ENCODE results near the gene CMPK2.

Gene CMPK2

GRCh38 chr2:6810961-6811360 lies 54.7 kb downstream of the CMPK2 start:
- TF ChIP-seq POLR2AphosphoS5 (IDR thresholded peaks at IDR 0.05; ENCODE audit: low read depth, low read length) (no peak), FOXP2 (optimal IDR thresholded peaks at IDR 0.05; ENCODE audit: borderline replicate concordance, extremely low read depth, extremely low read length, insufficient read depth) (no peak), REST (IDR thresholded peaks at IDR 0.05; ENCODE audit: insufficient read depth in 1 of 2, low read depth in 2 of 2, low read length in 2 of 2) (no peak), SIN3A (IDR thresholded peaks at IDR 0.05; ENCODE audit: borderline replicate concordance, insufficient read depth, low read length) (no peak), TAF1 (IDR thresholded peaks at IDR 0.05; ENCODE audit: borderline replicate concordance, insufficient read depth, low read length) (no peak)

- no peak for TF ChIP-seq SIN3A (IDR thresholded peaks at IDR 0.05; ENCODE audit: borderline replicate concordance, insufficient read depth, low read length)
- TF ChIP-seq FOXP2 (optimal IDR thresholded peaks at IDR 0.05; ENCODE audit: borderline replicate concordance, extremely low read depth, extremely low read length, insufficient read depth), result no peak
- no peak for TF ChIP-seq REST (IDR thresholded peaks at IDR 0.05; ENCODE audit: insufficient read depth in 1 of 2, low read depth in 2 of 2, low read length in 2 of 2)
- no peak for TF ChIP-seq POLR2AphosphoS5 (IDR thresholded peaks at IDR 0.05; ENCODE audit: low read depth, low read length)
- TF ChIP-seq TAF1 (IDR thresholded peaks at IDR 0.05; ENCODE audit: borderline replicate concordance, insufficient read depth, low read length), result no peak
Measured at GRCh38 chr2:6808426-6808825, 57.3 kb downstream of the CMPK2 start.

GRCh38 chr2:6806604-6807003 lies 59.1 kb downstream of the CMPK2 start:
- TF ChIP-seq POLR2AphosphoS5 (IDR thresholded peaks at IDR 0.05; ENCODE audit: low read depth, low read length), result no peak
- no peak for TF ChIP-seq SIN3A (IDR thresholded peaks at IDR 0.05; ENCODE audit: borderline replicate concordance, insufficient read depth, low read length)
- TF ChIP-seq TAF1 (IDR thresholded peaks at IDR 0.05; ENCODE audit: borderline replicate concordance, insufficient read depth, low read length), result no peak
- no peak for TF ChIP-seq REST (IDR thresholded peaks at IDR 0.05; ENCODE audit: insufficient read depth in 1 of 2, low read depth in 2 of 2, low read length in 2 of 2)
- TF ChIP-seq FOXP2 (optimal IDR thresholded peaks at IDR 0.05; ENCODE audit: borderline replicate concordance, extremely low read depth, extremely low read length, insufficient read depth), result no peak

GRCh38 chr2:6800553-6800952 lies 65.2 kb downstream of the CMPK2 start:
- TF ChIP-seq SIN3A (IDR thresholded peaks at IDR 0.05; ENCODE audit: borderline replicate concordance, insufficient read depth, low read length) (no peak), FOXP2 (optimal IDR thresholded peaks at IDR 0.05; ENCODE audit: borderline replicate concordance, extremely low read depth, extremely low read length, insufficient read depth) (no peak), TAF1 (IDR thresholded peaks at IDR 0.05; ENCODE audit: borderline replicate concordance, insufficient read depth, low read length) (no peak), REST (IDR thresholded peaks at IDR 0.05; ENCODE audit: insufficient read depth in 1 of 2, low read depth in 2 of 2, low read length in 2 of 2) (no peak), POLR2AphosphoS5 (IDR thresholded peaks at IDR 0.05; ENCODE audit: low read depth, low read length) (no peak)

All from PFSK-1 (cell line).